Stimulated activated CD4-positive, alpha-beta T cell treated with anti-CD3 and anti-CD28 coated beads, Interleukin-4, amount 100 ng/mL, for 1 hour (primary cell): ENCODE measurements around the gene WEE2.

Experiments used
- DNase-seq: peaks from one replicate; pipeline ENCODE4 v3.0.0-alpha.2; 2020

WEE2 gene

GRCh38 chr7:141691961-141692360 is 16.2 kb upstream of the WEE2 start:
- no peak for DNase-seq

DNA sequence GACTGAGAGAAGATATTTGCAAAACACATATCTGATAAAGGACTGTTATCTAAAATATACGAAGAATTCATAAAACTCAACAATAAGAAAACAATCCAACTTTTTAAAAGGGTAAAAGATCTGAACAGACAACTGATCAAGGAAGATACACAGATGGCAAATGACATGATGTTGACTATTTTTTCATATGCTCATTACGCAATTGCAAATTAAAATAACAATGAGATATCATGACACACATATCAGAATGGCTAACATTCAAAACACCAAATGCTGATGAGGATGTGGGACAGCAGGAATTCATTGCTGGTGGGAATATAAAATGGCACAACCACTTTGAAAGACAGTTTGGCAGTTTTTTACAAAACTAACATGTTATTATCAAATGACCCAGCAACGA is 15.1 kb upstream of the WEE2 start:
- no peak for DNase-seq

- no peak for DNase-seq
Measured at GRCh38 chr7:141695803-141696289, 12.3 kb upstream of the WEE2 start.

GRCh38 chr7:141696348-141696747 is 11.8 kb upstream of the WEE2 start:
- DNase-seq = no peak

GRCh38 chr7:141697211-141697871 is 10.8 kb upstream of the WEE2 start:
- no peak for DNase-seq

- no peak for DNase-seq
Measured at GRCh38 chr7:141698247-141699015, 9.7 kb upstream of the WEE2 start.

DNA sequence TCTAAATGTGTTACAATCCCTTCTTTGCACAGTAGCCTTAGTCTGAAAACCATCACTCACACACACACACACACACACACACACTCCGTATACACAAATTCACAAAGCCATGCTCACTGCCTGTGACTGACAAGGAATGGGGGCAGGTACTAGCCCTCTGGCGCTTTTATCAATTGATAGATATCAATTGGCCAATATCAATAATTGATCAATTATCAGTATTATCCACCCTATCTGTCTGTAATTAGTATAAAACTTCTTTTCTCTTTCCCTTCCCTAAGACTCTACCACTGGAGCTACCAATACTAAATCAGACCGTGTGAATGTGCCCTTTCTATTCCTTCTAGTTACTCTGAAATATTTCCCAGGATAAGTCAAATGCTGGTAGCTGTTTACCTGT is 8.3 kb upstream of the WEE2 start:
- DNase-seq = no peak

DNA sequence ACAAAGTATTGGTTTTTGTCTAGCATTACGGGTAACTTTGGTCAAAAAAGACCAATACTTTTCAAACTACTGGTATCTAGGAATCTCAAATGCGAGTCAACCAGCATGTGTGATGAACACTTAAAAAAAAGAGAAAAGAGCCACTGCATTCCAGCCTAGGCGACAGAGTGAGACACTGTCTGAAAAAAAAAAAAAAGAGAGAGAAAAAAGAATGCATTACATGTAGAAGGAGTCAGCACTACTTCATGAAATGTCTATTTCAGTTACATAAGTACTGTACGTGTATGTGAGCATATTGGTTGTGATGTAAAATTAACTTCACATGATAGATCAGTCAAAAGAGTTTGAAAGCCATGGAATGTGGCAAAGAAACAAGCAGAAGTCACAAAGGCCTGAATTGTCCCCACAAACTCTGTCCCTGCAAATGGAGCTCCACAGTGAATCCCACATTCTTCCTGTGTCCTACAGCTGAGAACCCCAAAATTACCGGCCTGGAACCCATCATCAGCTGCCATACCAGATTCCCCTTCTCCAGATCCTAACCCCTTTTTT is 7.8 kb upstream of the WEE2 start:
- DNase-seq = no peak

DNA sequence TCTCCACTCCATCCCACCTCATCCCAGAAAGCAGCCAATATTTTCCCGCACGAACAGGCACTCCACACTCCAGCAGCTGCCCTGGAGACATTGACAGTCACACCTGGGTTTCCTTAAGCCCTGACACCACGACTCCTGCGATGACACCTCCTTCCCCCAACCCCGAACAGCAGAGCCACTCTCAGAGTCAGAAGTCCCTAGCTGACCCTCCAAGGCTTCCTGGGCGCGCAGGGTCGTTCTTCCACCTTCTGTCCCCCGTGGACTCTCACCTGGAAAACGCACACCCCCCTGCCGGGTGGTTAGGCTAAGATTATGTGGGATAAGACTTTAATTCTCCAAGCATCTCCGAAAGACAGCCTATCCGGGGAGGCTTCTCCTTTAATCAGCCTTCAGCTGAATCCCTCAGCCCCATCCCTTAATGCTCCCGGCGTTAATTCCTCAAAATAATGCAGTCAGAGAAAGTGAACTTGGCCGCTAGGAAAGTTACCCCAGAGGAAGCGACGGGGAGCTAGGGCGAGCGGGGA is 7.2 kb upstream of the WEE2 start:
- no peak for DNase-seq

- DNase-seq = peak; percentile 67
Measured at GRCh38 chr7:141701489-141702046, 6.6 kb upstream of the WEE2 start.

GRCh38 chr7:141702047-141702567 is 6.0 kb upstream of the WEE2 start, which contains the start of gene DENND11:
Gene DENND11, minus strand, starts transcription at chr7:141702166. Its CDS starts 13 bp downstream, at chr7:141702153.
- peak; percentile 63 for DNase-seq

DNA sequence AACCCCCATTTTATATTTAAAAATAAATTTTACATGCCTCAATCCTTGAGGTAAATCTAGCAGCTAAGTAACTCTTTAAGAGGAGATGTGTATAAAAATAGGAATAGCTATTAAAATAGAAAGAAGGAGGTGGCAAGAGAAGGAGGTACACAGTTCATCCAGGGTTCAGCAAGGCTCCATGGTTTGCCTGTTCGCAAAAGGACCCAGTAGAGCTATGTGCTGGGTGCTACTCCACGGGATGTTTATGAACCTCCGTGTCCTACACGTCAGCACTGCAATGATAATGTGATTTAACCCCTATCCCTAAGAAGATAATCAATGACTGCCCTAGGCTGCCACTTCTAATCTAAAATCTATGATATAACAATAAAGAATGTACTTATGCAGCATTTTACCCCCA is 5.3 kb upstream of the WEE2 start:
- no peak for DNase-seq

DNA sequence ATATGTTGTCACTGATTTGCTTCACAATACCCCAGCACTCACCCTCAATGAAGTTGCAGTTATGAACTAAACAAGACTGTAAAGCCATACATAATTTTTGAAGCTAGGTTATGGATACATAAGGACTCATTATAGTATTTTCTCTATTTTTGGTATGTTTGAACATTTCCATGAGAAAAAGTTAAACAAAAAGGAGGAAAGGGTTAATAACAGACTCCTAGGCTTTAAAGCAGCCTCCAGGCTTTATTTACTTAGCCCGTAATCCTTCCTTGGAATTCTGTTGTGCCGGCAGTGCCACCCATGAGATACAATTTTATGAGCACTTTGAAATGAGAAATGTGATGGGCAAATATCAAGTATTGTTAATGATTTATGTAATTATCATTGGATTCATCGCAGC is 4.0 kb upstream of the WEE2 start:
- no peak for DNase-seq

- DNase-seq = no peak
Measured at GRCh38 chr7:141704741-141705140, 3.4 kb upstream of the WEE2 start.

DNA sequence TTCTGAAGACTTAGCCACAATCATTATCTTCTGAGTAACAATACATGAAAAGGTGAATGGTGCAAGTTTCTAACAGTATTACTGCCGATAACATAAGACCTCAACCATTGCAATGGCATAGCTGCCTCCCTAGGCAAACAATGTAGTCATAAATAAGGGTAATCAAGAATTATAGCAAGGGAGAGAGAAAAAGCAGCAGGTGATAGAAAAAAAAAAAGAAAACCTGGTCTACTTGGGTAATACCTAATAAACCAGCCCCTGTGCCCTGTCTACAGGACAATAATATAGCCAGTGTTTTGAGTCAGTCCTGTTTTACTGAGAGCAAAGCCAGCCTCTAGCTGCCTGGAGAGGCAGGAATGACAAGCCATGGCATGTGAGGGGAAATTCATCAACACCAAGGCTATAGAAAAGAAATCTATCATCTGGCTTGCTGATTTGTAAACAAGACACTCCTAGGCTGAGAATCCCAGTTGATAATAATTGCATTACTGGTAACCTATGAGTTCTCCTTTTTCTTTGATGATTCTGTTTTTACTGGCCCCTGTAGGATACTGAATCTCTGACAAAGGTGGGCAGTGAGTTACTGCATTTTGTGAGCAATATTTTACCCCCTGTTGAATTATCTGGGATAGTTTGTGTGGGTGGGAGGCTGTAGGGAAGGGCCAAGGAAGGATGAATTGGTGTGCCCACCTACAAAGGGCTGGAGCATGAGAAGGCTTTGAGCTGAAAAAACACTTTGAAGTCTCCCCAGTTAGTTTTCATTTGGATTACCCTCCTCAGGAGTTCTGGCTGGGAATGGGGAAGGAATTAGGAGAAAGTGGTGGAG is 1.7 kb upstream of the WEE2 start:
- DNase-seq = no peak

DNA sequence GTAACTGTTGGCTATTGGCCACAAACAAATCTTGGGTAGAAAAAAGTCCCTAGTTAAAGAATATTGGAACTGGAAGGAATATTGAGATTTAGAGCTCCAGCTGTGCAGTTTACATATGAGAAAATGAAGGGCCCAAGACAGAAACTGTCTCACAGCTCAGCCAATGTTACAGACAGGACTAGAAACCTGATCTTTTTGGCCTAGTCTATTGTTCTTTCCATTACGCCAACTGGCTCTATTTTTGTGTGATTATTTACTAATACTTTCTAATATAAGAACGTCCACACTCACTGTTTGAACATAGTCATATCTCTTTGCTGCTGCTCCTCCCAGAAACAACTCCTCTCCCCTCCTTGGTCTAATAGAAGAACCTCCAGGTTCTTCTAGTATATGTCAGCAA is 1.2 kb downstream of the WEE2 start:
- no peak for DNase-seq

GRCh38 chr7:141709749-141710148 is 1.6 kb downstream of the WEE2 start:
- no peak for DNase-seq

DNA sequence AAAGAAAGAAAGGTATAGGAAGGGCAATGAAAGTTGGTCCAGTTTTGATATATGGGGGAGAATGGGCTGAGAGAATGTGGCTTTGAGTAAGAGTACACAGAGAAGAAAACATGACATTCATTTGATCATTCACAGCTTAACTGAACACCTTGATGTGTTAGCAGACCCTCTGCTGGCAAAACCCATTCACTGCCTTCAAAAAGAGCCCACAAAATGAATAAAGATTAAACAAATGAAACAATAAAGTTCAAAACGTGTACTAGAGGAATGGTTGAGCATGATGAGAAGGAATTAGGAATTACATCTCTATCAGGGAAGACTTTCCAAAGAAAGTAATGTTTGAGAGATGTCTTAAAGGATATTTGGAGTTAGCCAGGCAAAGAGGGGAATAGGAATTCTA is 2.1 kb downstream of the WEE2 start:
- DNase-seq = no peak

DNA sequence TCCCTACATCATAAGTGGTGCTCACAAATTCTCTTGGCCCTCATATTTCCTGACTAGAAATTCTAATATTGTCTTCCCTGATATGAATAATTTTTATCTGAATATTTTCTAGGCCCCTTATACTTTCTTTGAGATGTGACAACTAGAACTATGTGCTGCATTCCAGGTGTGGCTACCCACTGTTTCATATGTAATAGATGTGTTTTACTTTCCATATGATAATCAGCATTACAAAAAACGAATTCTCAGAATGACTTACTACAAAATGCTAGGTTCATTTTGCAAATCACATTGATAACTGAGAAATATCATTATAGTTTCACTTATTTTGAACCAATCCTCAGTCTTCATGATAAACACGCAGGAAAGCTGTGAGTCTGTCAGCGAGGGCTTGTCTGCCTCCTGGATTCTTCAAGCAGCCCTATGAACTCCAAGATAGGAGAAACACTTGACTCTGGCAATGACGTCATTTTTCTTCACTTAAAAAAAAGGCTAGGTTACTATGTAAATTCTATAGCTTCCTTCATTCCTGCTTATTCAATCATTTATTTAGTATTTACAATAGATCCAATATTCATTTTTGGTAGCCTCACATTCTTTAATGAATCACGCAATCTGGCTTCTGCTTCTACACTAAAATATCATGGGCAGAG is 4.6 kb downstream of the WEE2 start:
- DNase-seq = no peak

DNA sequence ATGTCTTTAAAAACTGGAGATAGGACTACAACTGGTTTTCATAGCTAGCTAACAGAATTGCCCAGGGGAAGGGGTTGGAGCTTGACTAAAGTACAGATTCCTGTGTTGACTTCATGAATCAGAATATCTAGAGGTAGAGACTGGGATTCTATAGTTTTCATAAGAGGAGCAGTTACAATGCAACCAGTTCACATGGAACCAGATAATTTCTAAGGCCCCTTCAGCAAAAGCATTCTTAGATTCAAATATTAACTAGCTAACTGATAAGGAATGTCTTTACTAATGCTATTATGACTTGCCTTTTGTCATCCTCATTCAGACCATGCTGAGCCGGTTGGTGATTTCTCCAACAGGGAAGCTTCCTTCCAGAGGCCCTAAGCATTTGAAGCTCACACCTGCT is 5.7 kb downstream of the WEE2 start:
- DNase-seq = no peak

- DNase-seq = no peak
Measured at GRCh38 chr7:141714571-141714970, 6.4 kb downstream of the WEE2 start.

- no peak for DNase-seq
Measured at GRCh38 chr7:141715018-141715417, 6.9 kb downstream of the WEE2 start.
